ENCODE data around the gene KCTD1. TPM values are rescaled to one million over a fixed set of nuclear protein-coding genes. Genes with fewer than 3 reads are reported as not detected.
A peak's percentile ranks its signal among the peaks of the same experiment; 100 is the strongest.

KCTD1 gene
- total and polyA plus RNA-seq, 4 donors, result 0.78 to 2.9 (median 2.0) TPM

GRCh38 chr18:26511339-26512071 is 36.8 kb downstream of the KCTD1 start:
- H3K9ac ChIP-seq (ENCODE audit: low read depth in 1 of 2, low read length in 2 of 2), result no peak overlapping the region
- no peak for TF ChIP-seq FOXA2 (IDR thresholded peaks at IDR 0.05)
- peak; percentile 23 for TF ChIP-seq NR2F2 (IDR thresholded peaks at IDR 0.05)
- 79% methylated on average over 10 of the region's 10 CpGs for WGBS
- H3K27me3 ChIP-seq (ENCODE audit: control insufficient read depth in 4 of 4, insufficient read depth in 4 of 4, low read length in 3 of 4), result no peaks in the 10 kb centered on the region
- no peaks in the 10 kb centered on the region for H3K4me1 ChIP-seq (ENCODE audit: control insufficient read depth in 4 of 4, insufficient read depth in 4 of 4, low read length in 3 of 4)
- DNase-seq (ENCODE audit: low spot score), result no peak
- no peaks in the 10 kb centered on the region for H3K36me3 ChIP-seq (ENCODE audit: control insufficient read depth in 4 of 4, insufficient read depth in 3 of 4, low read depth in 1 of 4, low read length in 3 of 4)
- no peaks in the 10 kb centered on the region for H3K9me3 ChIP-seq (ENCODE audit: control insufficient read depth in 4 of 4, low read length in 3 of 4)
- H3K4me3 ChIP-seq (ENCODE audit: low read depth in 1 of 3, low read length in 3 of 3), result no peak overlapping the region
- no peak overlapping the region for H3K27ac ChIP-seq (ENCODE audit: low read depth in 1 of 2, low read length in 2 of 2)

GRCh38 chr18:26510337-26510736 is 38.0 kb downstream of the KCTD1 start:
- WGBS, result 80% methylated on average over 3 of the region's 3 CpGs
- TF ChIP-seq RAD21 (IDR thresholded peaks at IDR 0.05) (no peak), REST (IDR thresholded peaks at IDR 0.05) (no peak), HNF4A (conservative IDR thresholded peaks at IDR 0.05) (no peak), EGR1 (IDR thresholded peaks at IDR 0.05; ENCODE audit: low read depth in 2 of 2) (no peak)
- Histone ChIP-seq H3K9me3 (ENCODE audit: control insufficient read depth in 4 of 4, low read length in 3 of 4) (no peaks in the 10 kb centered on the region), H3K36me3 (ENCODE audit: control insufficient read depth in 4 of 4, insufficient read depth in 3 of 4, low read depth in 1 of 4, low read length in 3 of 4) (no peaks in the 10 kb centered on the region), H3K27ac (ENCODE audit: low read depth in 1 of 2, low read length in 2 of 2) (no peak overlapping the region), H3K4me1 (ENCODE audit: control insufficient read depth in 4 of 4, insufficient read depth in 4 of 4, low read length in 3 of 4) (no peaks in the 10 kb centered on the region), H3K9ac (ENCODE audit: low read depth in 1 of 2, low read length in 2 of 2) (no peak overlapping the region), H3K27me3 (ENCODE audit: control insufficient read depth in 4 of 4, insufficient read depth in 4 of 4, low read length in 3 of 4) (no peaks in the 10 kb centered on the region), H3K4me3 (ENCODE audit: low read depth in 1 of 3, low read length in 3 of 3) (no peak overlapping the region)
- DNase-seq (ENCODE audit: low spot score), result no peak

- WGBS, result 88% methylated on average over 8 of the region's 8 CpGs
- TF ChIP-seq FOXA1 (IDR thresholded peaks at IDR 0.05) (no peak), REST (IDR thresholded peaks at IDR 0.05) (no peak), RXRA (IDR thresholded peaks at IDR 0.05) (no peak), YY1 (IDR thresholded peaks at IDR 0.05) (no peak), CTCF (IDR thresholded peaks at IDR 0.05; ENCODE audit: low read depth, low read length, missing input control) (no peak)
- no peaks in the 10 kb centered on the region for H3K9me3 ChIP-seq (ENCODE audit: control insufficient read depth in 4 of 4, low read length in 3 of 4)
- H3K36me3 ChIP-seq (ENCODE audit: control insufficient read depth in 4 of 4, insufficient read depth in 3 of 4, low read depth in 1 of 4, low read length in 3 of 4), result no peaks in the 10 kb centered on the region
- no peak overlapping the region for H3K9ac ChIP-seq (ENCODE audit: low read depth in 1 of 2, low read length in 2 of 2)
- H3K27ac ChIP-seq (ENCODE audit: low read depth in 1 of 2, low read length in 2 of 2), result no peak overlapping the region
- no peaks in the 10 kb centered on the region for H3K27me3 ChIP-seq (ENCODE audit: control insufficient read depth in 4 of 4, insufficient read depth in 4 of 4, low read length in 3 of 4)
- no peaks in the 10 kb centered on the region for H3K4me1 ChIP-seq (ENCODE audit: control insufficient read depth in 4 of 4, insufficient read depth in 4 of 4, low read length in 3 of 4)
- H3K4me3 ChIP-seq (ENCODE audit: low read depth in 1 of 3, low read length in 3 of 3), result no peak overlapping the region
- no peak for DNase-seq (ENCODE audit: low spot score)
Measured at GRCh38 chr18:26506012-26506411, 42.3 kb downstream of the KCTD1 start.
